Activated T-cell treated with anti-CD3 and anti-CD28 coated beads, Interleukin-2, amount 50 U/mL, for 72 hours (primary cell): Measurements from ENCODE around the gene AFF3. TPM values are rescaled to one million over a fixed set of nuclear protein-coding genes. Genes with fewer than 3 reads are reported as not detected.
A peak's percentile ranks its signal among the peaks of the same experiment; 100 is the strongest.

Source experiments
- ATAC-seq, 2 donors: fragments of 150-1000 bp; cut with Tn5 transposase; replicated peaks in 1 of 2; 2 replicates each; pipeline ENCODE4 v1.10.0; 2021; ENCODE audit warnings: moderate library complexity in 2 of 2, mild to moderate bottlenecking in 1 of 2
- DNase-seq, 2 donors: peaks; one replicate each; pipeline ENCODE4 v3.0.0; 2021 to 2022; ENCODE audit warnings: mixed read lengths in 1 of 2
- H3K27ac Mint-ChIP-seq: one replicate; pipeline ENCODE4 v1.8.0; 2022; ENCODE audit warnings: mild to moderate bottlenecking, moderate library complexity, mixed read lengths
- H3K27me3 Mint-ChIP-seq: one replicate; pipeline ENCODE4 v1.8.0; 2022; ENCODE audit warnings: low read depth, mixed read lengths
- H3K36me3 Mint-ChIP-seq, 2 donors: one replicate each; pipeline ENCODE4 v1.8.0; 2022; ENCODE audit warnings: mixed read lengths in 2 of 2, mild to moderate bottlenecking in 1 of 2; ENCODE audit not compliant: insufficient read depth in 2 of 2
- H3K4me1 Mint-ChIP-seq: one replicate; pipeline ENCODE4 v1.8.0; 2022; ENCODE audit warnings: low read depth, mixed read lengths
- H3K4me3 Mint-ChIP-seq, 2 donors: one replicate each; pipeline ENCODE4 v1.8.0; 2022; ENCODE audit warnings: mild to moderate bottlenecking in 2 of 2, mixed read lengths in 2 of 2, moderate library complexity in 2 of 2
- H3K9me3 Mint-ChIP-seq, 2 donors: one replicate each; pipeline ENCODE4 v1.8.0; 2022; ENCODE audit warnings: mixed read lengths in 2 of 2
- total RNA-seq, 2 donors: library from RNA; stranded (reverse); gene quantifications; one replicate each; pipeline ENCODE4 v1.2.3, GENCODE V29; 2022

AFF3 gene
- total RNA-seq, 2 donors from 2014 or later: 0.39 to 2.6 TPM

DNA sequence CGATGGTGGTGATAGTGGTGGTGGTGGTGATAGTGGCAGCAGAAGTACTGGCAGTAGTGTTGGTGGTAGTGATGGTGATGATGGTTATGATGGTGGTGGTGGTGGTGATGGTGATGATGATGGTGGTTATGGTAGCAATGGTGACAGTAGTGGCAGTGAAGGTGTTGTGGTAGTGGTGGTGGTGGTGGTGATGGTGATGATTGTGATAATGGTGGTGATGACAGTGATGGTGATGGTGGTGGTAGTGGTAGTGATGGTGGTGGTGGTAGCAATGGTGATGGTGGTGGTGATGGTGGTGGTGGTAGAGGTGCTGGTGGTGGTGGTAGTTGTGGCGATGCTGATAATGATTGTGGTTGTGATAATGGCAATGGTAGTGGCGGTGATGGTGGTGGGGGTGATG lies 126.5 kb downstream of the AFF3 start:
- no peaks in the 10 kb centered on the region for H3K27me3 Mint-ChIP-seq

GRCh38 chr2:100013892-100014677 lies 128.3 kb downstream of the AFF3 start:
- Mint-ChIP-seq H3K4me1 (no peaks in the 10 kb centered on the region), H3K27me3 (no peaks in the 10 kb centered on the region), H3K9me3 (no peaks in the 10 kb centered on the region), H3K4me3 (no peak overlapping the region), H3K27ac (no peak overlapping the region), H3K36me3 (no peaks in the 10 kb centered on the region)
- no peak for ATAC-seq
- DNase-seq: no peak

More for the DNA sequence above, 126.5 kb downstream of the AFF3 start:
- Mint-ChIP-seq H3K9me3 (peaks cover 0 to under 1% of the 10 kb centered on the region in 2 donors), H3K4me1 (no peaks in the 10 kb centered on the region), H3K36me3 (no peaks in the 10 kb centered on the region), H3K4me3 (no peak overlapping the region), H3K27ac (no peak overlapping the region)
- DNase-seq (no peak), ATAC-seq (no peak)

DNA sequence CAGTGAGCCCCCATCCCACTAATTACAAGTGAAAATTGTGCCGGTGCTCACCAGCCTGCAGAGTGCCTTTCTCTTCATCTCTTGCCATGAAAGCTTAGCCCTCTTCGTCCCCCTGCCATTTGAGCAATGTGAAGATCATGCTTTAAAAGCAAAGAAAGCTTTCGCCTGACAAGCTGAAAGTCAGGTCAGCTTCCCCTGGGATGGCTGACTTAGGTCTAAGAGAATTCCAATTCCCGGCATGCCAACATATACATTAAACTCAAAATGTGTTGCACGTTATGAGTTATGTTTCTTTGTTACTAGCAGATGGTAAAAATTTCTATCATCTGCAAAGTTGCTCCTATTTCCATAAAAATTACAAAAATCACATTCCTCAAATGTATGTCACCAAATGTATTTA lies 129.8 kb downstream of the AFF3 start:
- ATAC-seq: no peak

GRCh38 chr2:100011272-100011731 lies 131.1 kb downstream of the AFF3 start:
- Mint-ChIP-seq H3K27ac (no peak overlapping the region), H3K4me1 (no peaks in the 10 kb centered on the region), H3K36me3 (no peaks in the 10 kb centered on the region), H3K4me3 (no peak overlapping the region), H3K27me3 (no peaks in the 10 kb centered on the region), H3K9me3 (no peaks in the 10 kb centered on the region)
- ATAC-seq (no peak), DNase-seq (no peak)

More for the DNA sequence above, 129.8 kb downstream of the AFF3 start:
- H3K9me3 Mint-ChIP-seq: no peaks in the 10 kb centered on the region
- H3K36me3 Mint-ChIP-seq: no peaks in the 10 kb centered on the region
- H3K27me3 Mint-ChIP-seq: no peaks in the 10 kb centered on the region
- H3K27ac Mint-ChIP-seq: no peak overlapping the region
- no peak overlapping the region for H3K4me3 Mint-ChIP-seq
- DNase-seq: no peak
- no peaks in the 10 kb centered on the region for H3K4me1 Mint-ChIP-seq

DNA sequence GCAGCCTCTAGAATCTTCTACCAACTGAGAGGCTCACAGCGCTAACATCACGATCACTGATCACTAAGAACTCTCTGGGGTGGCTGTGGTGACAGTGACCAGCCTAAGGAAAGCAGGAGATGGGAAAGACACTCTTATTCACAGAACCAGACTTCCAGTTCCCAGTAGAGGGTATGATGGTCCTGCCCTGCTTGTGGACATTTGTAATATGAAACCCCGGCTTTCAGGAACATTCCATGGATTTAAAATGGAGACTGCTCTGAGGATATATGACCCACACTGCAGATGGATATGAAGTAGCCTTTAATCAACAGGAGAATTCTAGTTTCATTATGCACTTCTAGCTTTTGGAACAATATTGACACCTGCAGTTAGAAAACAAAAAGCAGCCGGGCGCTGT lies 131.8 kb downstream of the AFF3 start:
- ATAC-seq: no peak
- H3K4me3 Mint-ChIP-seq: no peak overlapping the region

GRCh38 chr2:100009743-100010142 lies 132.6 kb downstream of the AFF3 start:
- Mint-ChIP-seq H3K36me3 (no peaks in the 10 kb centered on the region), H3K27ac (no peak overlapping the region), H3K9me3 (no peaks in the 10 kb centered on the region), H3K4me3 (no peak overlapping the region), H3K4me1 (no peaks in the 10 kb centered on the region), H3K27me3 (no peaks in the 10 kb centered on the region)
- no peak for DNase-seq
- no peak for ATAC-seq

More for the DNA sequence above, 131.8 kb downstream of the AFF3 start:
- Mint-ChIP-seq H3K9me3 (no peaks in the 10 kb centered on the region), H3K27ac (no peak overlapping the region), H3K4me1 (no peaks in the 10 kb centered on the region), H3K36me3 (no peaks in the 10 kb centered on the region), H3K27me3 (no peaks in the 10 kb centered on the region)
- DNase-seq: no peak

- Mint-ChIP-seq H3K4me1 (no peaks in the 10 kb centered on the region), H3K9me3 (no peaks in the 10 kb centered on the region), H3K27me3 (no peaks in the 10 kb centered on the region), H3K36me3 (no peaks in the 10 kb centered on the region), H3K27ac (no peak overlapping the region), H3K4me3 (no peak overlapping the region)
- ATAC-seq (no peak), DNase-seq (no peak)
These were observed 133.4 kb downstream of the AFF3 start for GRCh38 chr2:100008956-100009355.

GRCh38 chr2:100006516-100006915 lies 135.9 kb downstream of the AFF3 start:
- DNase-seq (no peak), ATAC-seq (no peak)
- Mint-ChIP-seq H3K36me3 (no peaks in the 10 kb centered on the region), H3K27ac (no peak overlapping the region), H3K27me3 (no peaks in the 10 kb centered on the region), H3K4me1 (peaks cover 4% of the 10 kb centered on the region), H3K9me3 (no peaks in the 10 kb centered on the region), H3K4me3 (no peak overlapping the region)

DNA sequence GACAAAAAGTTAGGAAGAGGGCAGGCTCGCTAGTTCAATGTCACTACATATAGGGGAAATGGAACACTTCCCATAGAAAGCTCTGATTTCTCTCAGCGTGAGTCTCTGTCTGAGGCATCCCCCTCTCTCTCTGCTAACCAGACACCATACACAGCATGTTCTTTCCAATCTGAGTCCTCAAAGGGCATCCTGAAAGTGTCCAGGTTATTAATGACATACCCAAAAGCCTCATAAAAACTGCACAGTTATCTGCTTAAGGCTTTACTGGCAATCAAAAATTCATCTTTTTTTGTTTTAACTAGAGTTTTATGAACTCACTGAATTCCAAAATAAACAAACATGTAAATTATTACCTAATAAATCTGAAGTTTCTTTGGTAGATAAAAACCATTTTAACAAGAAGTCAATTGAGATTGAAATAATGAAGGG lies 137.4 kb downstream of the AFF3 start:
- Mint-ChIP-seq H3K27ac (no peak overlapping the region), H3K36me3 (no peaks in the 10 kb centered on the region), H3K4me3 (no peak overlapping the region), H3K9me3 (no peaks in the 10 kb centered on the region), H3K4me1 (peaks cover 19% of the 10 kb centered on the region), H3K27me3 (no peaks in the 10 kb centered on the region)
- ATAC-seq (no peak), DNase-seq (no peak)

DNA sequence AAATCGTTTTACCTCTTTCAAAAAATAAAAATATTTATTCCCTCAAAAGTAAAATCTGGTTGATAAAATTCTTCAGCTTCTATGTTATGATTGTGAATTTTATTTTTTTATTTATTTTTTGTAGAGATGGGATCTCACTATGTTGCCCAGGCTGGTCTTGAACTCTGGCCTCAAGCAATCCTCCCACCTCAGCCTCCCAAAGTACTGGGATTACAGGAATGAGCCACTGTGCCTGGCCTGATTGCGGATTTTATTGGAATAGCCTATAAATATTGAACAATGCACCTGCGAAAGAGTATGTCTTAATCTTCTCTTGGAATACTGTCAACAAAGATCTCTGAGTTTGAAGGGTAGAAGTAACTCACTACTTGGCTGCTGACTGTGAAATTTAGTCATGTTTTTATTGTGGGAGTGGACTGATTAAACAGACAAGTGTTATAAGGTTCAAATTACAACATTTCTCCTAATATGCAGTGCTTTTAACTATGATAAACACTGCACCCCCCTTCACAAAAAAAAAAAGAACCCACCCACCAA lies 138.0 kb downstream of the AFF3 start:
- H3K36me3 Mint-ChIP-seq: no peaks in the 10 kb centered on the region
- no peak for DNase-seq
- H3K27me3 Mint-ChIP-seq: no peaks in the 10 kb centered on the region
- peaks cover 19% of the 10 kb centered on the region for H3K4me1 Mint-ChIP-seq
- no peak overlapping the region for H3K4me3 Mint-ChIP-seq
- no peaks in the 10 kb centered on the region for H3K9me3 Mint-ChIP-seq
- no peak for ATAC-seq
- H3K27ac Mint-ChIP-seq: no peak overlapping the region

- Mint-ChIP-seq H3K4me1 (peaks cover 19% of the 10 kb centered on the region), H3K9me3 (no peaks in the 10 kb centered on the region), H3K27me3 (no peaks in the 10 kb centered on the region), H3K36me3 (no peaks in the 10 kb centered on the region), H3K27ac (no peak overlapping the region), H3K4me3 (no peak overlapping the region)
- ATAC-seq (no peak), DNase-seq (no peak)
These were observed 140.3 kb downstream of the AFF3 start for GRCh38 chr2:100002059-100002458.

DNA sequence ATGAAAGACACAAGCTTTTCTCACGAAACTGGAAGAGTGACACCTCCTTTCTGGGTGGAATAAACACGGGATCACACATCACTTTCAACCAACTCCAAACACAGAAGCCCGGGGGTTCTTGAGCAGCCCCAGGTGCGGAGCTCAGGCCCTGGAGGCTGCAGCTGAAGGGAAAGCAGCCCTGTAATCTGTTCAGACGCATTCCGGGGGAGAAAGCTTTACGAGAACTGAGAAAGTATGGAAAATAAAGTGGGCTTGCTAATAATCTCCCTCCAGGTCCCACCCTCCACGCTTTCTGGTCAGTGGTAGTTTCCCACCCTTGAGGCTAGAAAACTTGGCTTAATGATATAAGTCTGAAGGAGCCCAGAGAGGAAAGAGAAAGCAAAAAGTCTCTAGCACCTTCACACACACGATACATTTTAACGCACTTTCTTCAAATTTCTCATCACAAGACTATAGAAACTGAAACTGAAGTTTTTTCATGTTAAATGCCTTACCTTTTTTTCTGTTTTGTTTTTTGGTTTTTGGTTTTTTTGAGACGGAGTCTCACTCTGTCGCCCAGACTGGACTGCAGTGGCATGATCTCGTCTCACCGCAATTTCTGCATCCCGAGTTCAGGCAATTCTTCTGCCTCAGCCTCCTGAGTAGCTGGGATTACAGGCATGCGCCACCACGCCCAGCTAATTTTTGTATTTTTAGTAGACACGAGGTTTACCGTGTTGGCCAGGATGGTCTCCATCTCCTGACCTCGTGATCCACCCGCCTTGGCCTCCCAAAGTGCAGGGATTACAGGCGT lies 141.3 kb downstream of the AFF3 start:
- no peak overlapping the region for H3K27ac Mint-ChIP-seq
- peaks cover 19% of the 10 kb centered on the region for H3K4me1 Mint-ChIP-seq
- no peaks in the 10 kb centered on the region for H3K27me3 Mint-ChIP-seq
- ATAC-seq (peak; percentile 61 to 63), DNase-seq (no peak)
- H3K9me3 Mint-ChIP-seq: no peaks in the 10 kb centered on the region
- peak overlapping the region; percentile 18 to 50 for H3K4me3 Mint-ChIP-seq
- H3K36me3 Mint-ChIP-seq: no peaks in the 10 kb centered on the region

- no peak for ATAC-seq
- Mint-ChIP-seq H3K27me3 (no peaks in the 10 kb centered on the region), H3K27ac (no peak overlapping the region), H3K9me3 (no peaks in the 10 kb centered on the region), H3K36me3 (no peaks in the 10 kb centered on the region), H3K4me3 (no peak overlapping the region), H3K4me1 (peaks cover 19% of the 10 kb centered on the region)
- no peak for DNase-seq
These were observed 143.6 kb downstream of the AFF3 start for GRCh38 chr2:99998651-99999320.
